Panc1 (cell line): ENCODE results near the gene S1PR3.

Experiments used
- POLR2AphosphoS5 ChIP-seq: IDR thresholded peaks from 2 replicates; pipeline ENCODE4 v1.6.1; 2012; ENCODE audit warnings: mild to moderate bottlenecking, low read depth, low read length, moderate library complexity
- TCF7L2 ChIP-seq: IDR thresholded peaks from 2 replicates; pipeline ENCODE4 v1.6.1; 2011; ENCODE audit warnings: mild to moderate bottlenecking, low read depth, low read length, inconsistent platforms
- TF ChIP-seq, protein P1 (sequence below): fragments of 450-650 bp; IDR thresholded peaks from 2 replicates; pipeline ENCODE4 v1.5.1; 2017; ENCODE audit warnings: mild to moderate bottlenecking
- TF ChIP-seq, protein P2 (sequence below), 2 experiments: IDR thresholded peaks; 2 replicates each; pipeline ENCODE4 v1.6.1; 2011 to 2012; ENCODE audit warnings: low read depth in 2 of 2, control low read depth in 1 of 2, low read length in 1 of 2, mild to moderate bottlenecking in 1 of 2, moderate library complexity in 1 of 2; ENCODE audit not compliant: insufficient read depth in 1 of 2

DNA sequence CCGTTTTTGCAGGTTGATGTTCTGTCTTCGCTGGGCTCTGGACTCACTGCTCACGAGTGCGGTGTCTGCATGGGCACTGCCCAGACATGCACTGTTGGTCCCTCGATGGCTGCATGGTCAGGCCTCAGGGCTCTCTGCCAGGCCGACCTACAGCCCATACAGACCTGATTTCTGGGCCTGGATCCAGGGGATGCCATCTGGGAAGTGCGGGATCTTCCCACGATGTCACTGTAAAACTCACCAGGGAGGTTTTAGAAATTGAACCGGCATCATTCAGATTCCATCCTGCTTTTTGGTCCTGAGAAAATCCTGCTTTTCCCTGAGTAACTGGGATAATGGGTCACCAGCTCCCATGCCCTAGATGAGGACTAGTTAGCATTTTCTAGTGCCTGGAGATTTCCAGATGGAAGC lies 9.1 kb downstream of the S1PR3 start:
- TF ChIP-seq POLR2AphosphoS5 (no peak), TCF7L2 (no peak)
- TF ChIP-seq, protein P1, sequence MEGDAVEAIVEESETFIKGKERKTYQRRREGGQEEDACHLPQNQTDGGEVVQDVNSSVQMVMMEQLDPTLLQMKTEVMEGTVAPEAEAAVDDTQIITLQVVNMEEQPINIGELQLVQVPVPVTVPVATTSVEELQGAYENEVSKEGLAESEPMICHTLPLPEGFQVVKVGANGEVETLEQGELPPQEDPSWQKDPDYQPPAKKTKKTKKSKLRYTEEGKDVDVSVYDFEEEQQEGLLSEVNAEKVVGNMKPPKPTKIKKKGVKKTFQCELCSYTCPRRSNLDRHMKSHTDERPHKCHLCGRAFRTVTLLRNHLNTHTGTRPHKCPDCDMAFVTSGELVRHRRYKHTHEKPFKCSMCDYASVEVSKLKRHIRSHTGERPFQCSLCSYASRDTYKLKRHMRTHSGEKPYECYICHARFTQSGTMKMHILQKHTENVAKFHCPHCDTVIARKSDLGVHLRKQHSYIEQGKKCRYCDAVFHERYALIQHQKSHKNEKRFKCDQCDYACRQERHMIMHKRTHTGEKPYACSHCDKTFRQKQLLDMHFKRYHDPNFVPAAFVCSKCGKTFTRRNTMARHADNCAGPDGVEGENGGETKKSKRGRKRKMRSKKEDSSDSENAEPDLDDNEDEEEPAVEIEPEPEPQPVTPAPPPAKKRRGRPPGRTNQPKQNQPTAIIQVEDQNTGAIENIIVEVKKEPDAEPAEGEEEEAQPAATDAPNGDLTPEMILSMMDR: no peak
- TF ChIP-seq, protein P2, sequence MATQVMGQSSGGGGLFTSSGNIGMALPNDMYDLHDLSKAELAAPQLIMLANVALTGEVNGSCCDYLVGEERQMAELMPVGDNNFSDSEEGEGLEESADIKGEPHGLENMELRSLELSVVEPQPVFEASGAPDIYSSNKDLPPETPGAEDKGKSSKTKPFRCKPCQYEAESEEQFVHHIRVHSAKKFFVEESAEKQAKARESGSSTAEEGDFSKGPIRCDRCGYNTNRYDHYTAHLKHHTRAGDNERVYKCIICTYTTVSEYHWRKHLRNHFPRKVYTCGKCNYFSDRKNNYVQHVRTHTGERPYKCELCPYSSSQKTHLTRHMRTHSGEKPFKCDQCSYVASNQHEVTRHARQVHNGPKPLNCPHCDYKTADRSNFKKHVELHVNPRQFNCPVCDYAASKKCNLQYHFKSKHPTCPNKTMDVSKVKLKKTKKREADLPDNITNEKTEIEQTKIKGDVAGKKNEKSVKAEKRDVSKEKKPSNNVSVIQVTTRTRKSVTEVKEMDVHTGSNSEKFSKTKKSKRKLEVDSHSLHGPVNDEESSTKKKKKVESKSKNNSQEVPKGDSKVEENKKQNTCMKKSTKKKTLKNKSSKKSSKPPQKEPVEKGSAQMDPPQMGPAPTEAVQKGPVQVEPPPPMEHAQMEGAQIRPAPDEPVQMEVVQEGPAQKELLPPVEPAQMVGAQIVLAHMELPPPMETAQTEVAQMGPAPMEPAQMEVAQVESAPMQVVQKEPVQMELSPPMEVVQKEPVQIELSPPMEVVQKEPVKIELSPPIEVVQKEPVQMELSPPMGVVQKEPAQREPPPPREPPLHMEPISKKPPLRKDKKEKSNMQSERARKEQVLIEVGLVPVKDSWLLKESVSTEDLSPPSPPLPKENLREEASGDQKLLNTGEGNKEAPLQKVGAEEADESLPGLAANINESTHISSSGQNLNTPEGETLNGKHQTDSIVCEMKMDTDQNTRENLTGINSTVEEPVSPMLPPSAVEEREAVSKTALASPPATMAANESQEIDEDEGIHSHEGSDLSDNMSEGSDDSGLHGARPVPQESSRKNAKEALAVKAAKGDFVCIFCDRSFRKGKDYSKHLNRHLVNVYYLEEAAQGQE (IDR thresholded peaks at IDR 0.05; ENCODE audit: insufficient read depth in 1 of 2, low read depth in 2 of 2, low read length in 1 of 2): no peak
